Loucy (cell line): Measurements from ENCODE around the gene GNG13.

Source experiments
- EZH2phosphoT487 ChIP-seq: fragments of 200-600 bp; IDR thresholded peaks from 2 replicates; pipeline ENCODE4 v1.6.1; 2018; ENCODE audit warnings: antibody characterized with exemption, mild to moderate bottlenecking, moderate library complexity, borderline replicate concordance
- TF ChIP-seq, protein P1 (sequence below): fragments of 200-600 bp; sonication (generic); conservative IDR thresholded peaks from 2 replicates; pipeline ENCODE4 v1.5.1; 2014; ENCODE audit warnings: mild to moderate bottlenecking, antibody characterized with exemption, low read length

- TF ChIP-seq, protein P1, sequence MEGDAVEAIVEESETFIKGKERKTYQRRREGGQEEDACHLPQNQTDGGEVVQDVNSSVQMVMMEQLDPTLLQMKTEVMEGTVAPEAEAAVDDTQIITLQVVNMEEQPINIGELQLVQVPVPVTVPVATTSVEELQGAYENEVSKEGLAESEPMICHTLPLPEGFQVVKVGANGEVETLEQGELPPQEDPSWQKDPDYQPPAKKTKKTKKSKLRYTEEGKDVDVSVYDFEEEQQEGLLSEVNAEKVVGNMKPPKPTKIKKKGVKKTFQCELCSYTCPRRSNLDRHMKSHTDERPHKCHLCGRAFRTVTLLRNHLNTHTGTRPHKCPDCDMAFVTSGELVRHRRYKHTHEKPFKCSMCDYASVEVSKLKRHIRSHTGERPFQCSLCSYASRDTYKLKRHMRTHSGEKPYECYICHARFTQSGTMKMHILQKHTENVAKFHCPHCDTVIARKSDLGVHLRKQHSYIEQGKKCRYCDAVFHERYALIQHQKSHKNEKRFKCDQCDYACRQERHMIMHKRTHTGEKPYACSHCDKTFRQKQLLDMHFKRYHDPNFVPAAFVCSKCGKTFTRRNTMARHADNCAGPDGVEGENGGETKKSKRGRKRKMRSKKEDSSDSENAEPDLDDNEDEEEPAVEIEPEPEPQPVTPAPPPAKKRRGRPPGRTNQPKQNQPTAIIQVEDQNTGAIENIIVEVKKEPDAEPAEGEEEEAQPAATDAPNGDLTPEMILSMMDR: no peak
- no peak for TF ChIP-seq EZH2phosphoT487
Observed at GRCh38 chr16:787321-787966, 13.1 kb downstream of the GNG13 start.
